MM.1S (cell line): ENCODE measurements around the gene MFSD2B.
"Not testable (repeated sequence)": the region's sequence is repeated elsewhere in the genome, so short reads cannot be mapped to it uniquely, and the experiment has no call there.

Experiments
- DNase-seq: peaks from one replicate; pipeline ENCODE4 v3.0.0-alpha.2; 2015
- H2AFZ ChIP-seq: fragments of 300-600 bp; sonication (generic); 2 replicates; pipeline ENCODE4 v1.6.0; 2016; ENCODE audit warnings: antibody characterized with exemption, low read length
- H3F3A ChIP-seq: fragments of 300-600 bp; sonication (generic); 2 replicates; pipeline ENCODE4 v1.6.1; 2016; ENCODE audit warnings: mild to moderate bottlenecking, antibody characterized with exemption, low read length, moderate library complexity, mixed read lengths; ENCODE audit not compliant: insufficient read depth
- H3K27ac ChIP-seq: fragments of 300-600 bp; sonication (generic); 2 replicates; pipeline ENCODE4 v1.5.1; 2016; ENCODE audit warnings: mild to moderate bottlenecking, low read length
- H3K27me3 ChIP-seq: fragments of 300-600 bp; sonication (generic); replicated peaks from 2 replicates; pipeline ENCODE4 v1.6.0; 2016; ENCODE audit warnings: low read length; ENCODE audit not compliant: insufficient read depth
- H3K36me3 ChIP-seq: fragments of 300-600 bp; sonication (generic); replicated peaks from 2 replicates; pipeline ENCODE4 v1.6.1; 2016; ENCODE audit warnings: mild to moderate bottlenecking, low read length, mixed read lengths; ENCODE audit not compliant: insufficient read depth
- H3K4me1 ChIP-seq: fragments of 300-600 bp; sonication (generic); 2 replicates; pipeline ENCODE4 v1.6.1; 2016; ENCODE audit warnings: low read length, mixed read lengths
- H3K4me2 ChIP-seq: fragments of 300-600 bp; sonication (generic); 2 replicates; pipeline ENCODE4 v1.6.0; 2016; ENCODE audit warnings: low read depth, low read length
- H3K4me3 ChIP-seq: fragments of 300-600 bp; sonication (generic); 2 replicates; pipeline ENCODE4 v1.5.1; 2016; ENCODE audit warnings: low read length, mixed read lengths
- H3K79me2 ChIP-seq: fragments of 300-600 bp; sonication (generic); 2 replicates; pipeline ENCODE4 v1.6.1; 2016; ENCODE audit warnings: mixed run types, low read length, mixed read lengths
- H3K9ac ChIP-seq: fragments of 300-600 bp; sonication (generic); 2 replicates; pipeline ENCODE4 v1.6.1; 2016; ENCODE audit warnings: low read length, mixed read lengths
- H3K9me2 ChIP-seq: fragments of 300-600 bp; sonication (generic); replicated peaks from 2 replicates; pipeline ENCODE4 v1.6.1; 2016; ENCODE audit warnings: mild to moderate bottlenecking, low read length, mixed read lengths; ENCODE audit not compliant: insufficient read depth
- H3K9me3 ChIP-seq: fragments of 300-600 bp; sonication (generic); replicated peaks from 2 replicates; pipeline ENCODE4 v1.6.1; 2016; ENCODE audit warnings: mild to moderate bottlenecking, low read length, mixed read lengths; ENCODE audit not compliant: insufficient read depth
- H4K20me1 ChIP-seq: fragments of 300-600 bp; sonication (generic); 2 replicates; pipeline ENCODE4 v1.6.1; 2016; ENCODE audit warnings: mild to moderate bottlenecking, low read length, moderate library complexity, mixed read lengths; ENCODE audit not compliant: insufficient read depth
- EZH2 ChIP-seq: fragments of 300-600 bp; sonication (generic); optimal IDR thresholded peaks from 2 replicates; pipeline ENCODE3; 2017; ENCODE audit warnings: low read depth, mild to moderate bottlenecking, antibody characterized with exemption, low read length, mixed read lengths
- EZH2phosphoT487 ChIP-seq: fragments of 300-600 bp; sonication (generic); IDR thresholded peaks from 2 replicates; pipeline ENCODE4 v1.6.1; 2018; ENCODE audit warnings: antibody characterized with exemption, low read length
- TF ChIP-seq, protein P1 (sequence below): fragments of 300-600 bp; sonication (generic); IDR thresholded peaks from 2 replicates; pipeline ENCODE4 v1.5.1; 2016; ENCODE audit warnings: antibody characterized with exemption, low read length, mixed read lengths

The MFSD2B gene

GRCh38 chr2:24012521-24013188, 2.8 kb downstream of the MFSD2B start:
- DNase-seq = no peak
- Histone ChIP-seq H3F3A (no peaks in the 10 kb centered on the region), H3K4me3 (no peak overlapping the region), H3K9me3 (no peaks in the 10 kb centered on the region), H2AFZ (no peak overlapping the region), H3K79me2 (no peaks in the 10 kb centered on the region), H3K9me2 (no peaks in the 10 kb centered on the region), H3K9ac (no peak overlapping the region), H3K4me2 (no peak overlapping the region), H3K36me3 (no peaks in the 10 kb centered on the region), H3K27ac (no peak overlapping the region), H4K20me1 (no peaks in the 10 kb centered on the region), H3K27me3 (no peaks in the 10 kb centered on the region), H3K4me1 (no peaks in the 10 kb centered on the region)
- no peak for TF ChIP-seq EZH2
- TF ChIP-seq, protein P1, sequence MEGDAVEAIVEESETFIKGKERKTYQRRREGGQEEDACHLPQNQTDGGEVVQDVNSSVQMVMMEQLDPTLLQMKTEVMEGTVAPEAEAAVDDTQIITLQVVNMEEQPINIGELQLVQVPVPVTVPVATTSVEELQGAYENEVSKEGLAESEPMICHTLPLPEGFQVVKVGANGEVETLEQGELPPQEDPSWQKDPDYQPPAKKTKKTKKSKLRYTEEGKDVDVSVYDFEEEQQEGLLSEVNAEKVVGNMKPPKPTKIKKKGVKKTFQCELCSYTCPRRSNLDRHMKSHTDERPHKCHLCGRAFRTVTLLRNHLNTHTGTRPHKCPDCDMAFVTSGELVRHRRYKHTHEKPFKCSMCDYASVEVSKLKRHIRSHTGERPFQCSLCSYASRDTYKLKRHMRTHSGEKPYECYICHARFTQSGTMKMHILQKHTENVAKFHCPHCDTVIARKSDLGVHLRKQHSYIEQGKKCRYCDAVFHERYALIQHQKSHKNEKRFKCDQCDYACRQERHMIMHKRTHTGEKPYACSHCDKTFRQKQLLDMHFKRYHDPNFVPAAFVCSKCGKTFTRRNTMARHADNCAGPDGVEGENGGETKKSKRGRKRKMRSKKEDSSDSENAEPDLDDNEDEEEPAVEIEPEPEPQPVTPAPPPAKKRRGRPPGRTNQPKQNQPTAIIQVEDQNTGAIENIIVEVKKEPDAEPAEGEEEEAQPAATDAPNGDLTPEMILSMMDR = no peak
- TF ChIP-seq EZH2phosphoT487 = no peak

DNA sequence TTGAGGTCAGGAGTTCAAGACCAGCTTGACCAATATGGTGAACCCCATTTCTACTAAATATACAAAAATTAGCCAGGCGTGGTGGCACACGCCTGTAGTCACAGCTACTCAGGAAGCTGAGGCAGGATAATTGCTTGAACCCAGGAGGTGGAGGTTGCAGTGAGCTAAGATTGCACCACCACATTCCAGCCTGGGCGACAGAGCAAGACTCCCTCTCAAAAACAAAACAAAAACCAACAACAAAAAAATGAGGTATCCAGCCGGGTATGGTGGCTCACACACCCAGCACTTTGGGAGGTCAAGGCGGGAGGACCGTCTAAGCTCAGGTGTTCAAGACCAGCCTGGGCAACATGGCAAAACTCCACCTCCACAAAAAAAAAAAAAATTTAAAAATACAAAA, 5.0 kb downstream of the MFSD2B start:
- H3K9ac ChIP-seq, H3K9me2 ChIP-seq, H3K9me3 ChIP-seq, H3K36me3 ChIP-seq, H3K4me2 ChIP-seq, H3K4me1 ChIP-seq, H3K27me3 ChIP-seq, H3F3A ChIP-seq, H3K79me2 ChIP-seq, DNase-seq, H3K27ac ChIP-seq, H2AFZ ChIP-seq, H4K20me1 ChIP-seq, H3K4me3 ChIP-seq: not testable (repeated sequence)

DNA sequence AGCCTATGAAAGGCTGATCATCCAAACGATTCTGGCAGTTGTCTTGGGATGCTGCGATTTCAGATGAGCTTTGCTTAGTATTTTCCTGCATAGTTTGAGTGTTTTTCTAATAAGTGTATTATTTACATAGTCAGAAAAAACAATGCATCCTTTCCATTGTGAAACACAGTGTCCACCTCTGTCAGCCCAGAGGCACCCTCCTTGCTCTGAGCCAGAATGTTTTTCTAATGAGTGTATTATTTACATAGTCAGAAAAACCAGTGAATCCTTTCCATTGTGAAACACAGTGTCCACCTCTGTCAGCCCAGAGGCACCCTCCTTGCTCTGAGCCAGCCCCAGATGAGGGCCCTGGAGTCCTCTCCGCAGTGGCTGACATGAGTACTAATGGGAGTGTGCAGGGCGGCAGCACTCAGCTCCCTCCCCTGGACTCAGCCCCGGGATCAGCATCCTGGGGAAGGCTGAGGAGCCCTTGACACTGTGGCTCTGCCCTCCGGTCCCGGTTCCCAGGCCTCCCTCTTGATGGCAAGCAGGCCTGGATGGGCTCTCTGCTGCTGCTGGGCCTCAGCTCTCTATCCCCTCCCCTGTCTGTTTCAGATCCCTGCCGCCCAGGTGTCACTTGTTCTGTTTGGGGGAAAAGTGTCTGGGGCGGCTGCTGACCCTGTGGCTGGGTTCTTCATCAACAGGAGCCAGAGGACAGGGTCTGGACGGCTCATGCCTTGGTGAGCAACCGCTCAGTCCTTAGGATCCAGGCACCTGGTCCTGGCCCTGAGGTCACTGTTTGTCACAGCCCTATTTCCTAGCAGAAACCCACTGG, 5.9 kb downstream of the MFSD2B start:
- Histone ChIP-seq H3K4me1 (no peaks in the 10 kb centered on the region), H3K9me2 (no peaks in the 10 kb centered on the region), H3K79me2 (no peaks in the 10 kb centered on the region), H3K9ac (no peak overlapping the region), H3K4me3 (no peak overlapping the region), H2AFZ (no peak overlapping the region), H3F3A (no peaks in the 10 kb centered on the region), H3K27me3 (no peaks in the 10 kb centered on the region), H3K27ac (no peak overlapping the region), H3K4me2 (no peak overlapping the region), H3K36me3 (no peaks in the 10 kb centered on the region), H4K20me1 (no peaks in the 10 kb centered on the region), H3K9me3 (no peaks in the 10 kb centered on the region)
- DNase-seq = no peak
- TF ChIP-seq, protein P1 = no peak
- TF ChIP-seq EZH2phosphoT487 = no peak
- TF ChIP-seq EZH2 = no peak

GRCh38 chr2:24016376-24016761, 6.5 kb downstream of the MFSD2B start:
- H2AFZ ChIP-seq = no peak overlapping the region
- no peaks in the 10 kb centered on the region for H3K9me2 ChIP-seq
- H3K4me3 ChIP-seq = no peak overlapping the region
- H3K9ac ChIP-seq = no peak overlapping the region
- H3K9me3 ChIP-seq = no peaks in the 10 kb centered on the region
- no peak for TF ChIP-seq EZH2
- no peak for TF ChIP-seq EZH2phosphoT487
- TF ChIP-seq, protein P1 = no peak
- H3K79me2 ChIP-seq = no peaks in the 10 kb centered on the region
- H4K20me1 ChIP-seq = no peaks in the 10 kb centered on the region
- H3K4me1 ChIP-seq = no peaks in the 10 kb centered on the region
- H3K4me2 ChIP-seq = no peak overlapping the region
- H3K27ac ChIP-seq = no peak overlapping the region
- no peak for DNase-seq
- H3K36me3 ChIP-seq = no peaks in the 10 kb centered on the region
- no peaks in the 10 kb centered on the region for H3F3A ChIP-seq
- H3K27me3 ChIP-seq = no peaks in the 10 kb centered on the region
